RPMI7951 (cell line): Measurements from ENCODE around the gene SH2D3C. TPM values are rescaled to one million over a fixed set of nuclear protein-coding genes. Genes with fewer than 3 reads are reported as not detected.
"Not testable (repeated sequence)": the region's sequence is repeated elsewhere in the genome, so short reads cannot be mapped to it uniquely, and the experiment has no call there.

Experiments used
- DNase-seq: peaks from one replicate; pipeline ENCODE4 v3.0.0-alpha.2; 2012; ENCODE audit warnings: low read depth
- total RNA-seq: library from RNA; depleted of rRNA; stranded (reverse); fragments of >200 nt; shearing (Covaris generic); gene quantifications from 2 replicates; pipeline ENCODE4 v1.2.3, GENCODE V29; 2014

The SH2D3C gene
- total RNA-seq, 1 experiment from 2014 or later, result 0.12 TPM

DNA sequence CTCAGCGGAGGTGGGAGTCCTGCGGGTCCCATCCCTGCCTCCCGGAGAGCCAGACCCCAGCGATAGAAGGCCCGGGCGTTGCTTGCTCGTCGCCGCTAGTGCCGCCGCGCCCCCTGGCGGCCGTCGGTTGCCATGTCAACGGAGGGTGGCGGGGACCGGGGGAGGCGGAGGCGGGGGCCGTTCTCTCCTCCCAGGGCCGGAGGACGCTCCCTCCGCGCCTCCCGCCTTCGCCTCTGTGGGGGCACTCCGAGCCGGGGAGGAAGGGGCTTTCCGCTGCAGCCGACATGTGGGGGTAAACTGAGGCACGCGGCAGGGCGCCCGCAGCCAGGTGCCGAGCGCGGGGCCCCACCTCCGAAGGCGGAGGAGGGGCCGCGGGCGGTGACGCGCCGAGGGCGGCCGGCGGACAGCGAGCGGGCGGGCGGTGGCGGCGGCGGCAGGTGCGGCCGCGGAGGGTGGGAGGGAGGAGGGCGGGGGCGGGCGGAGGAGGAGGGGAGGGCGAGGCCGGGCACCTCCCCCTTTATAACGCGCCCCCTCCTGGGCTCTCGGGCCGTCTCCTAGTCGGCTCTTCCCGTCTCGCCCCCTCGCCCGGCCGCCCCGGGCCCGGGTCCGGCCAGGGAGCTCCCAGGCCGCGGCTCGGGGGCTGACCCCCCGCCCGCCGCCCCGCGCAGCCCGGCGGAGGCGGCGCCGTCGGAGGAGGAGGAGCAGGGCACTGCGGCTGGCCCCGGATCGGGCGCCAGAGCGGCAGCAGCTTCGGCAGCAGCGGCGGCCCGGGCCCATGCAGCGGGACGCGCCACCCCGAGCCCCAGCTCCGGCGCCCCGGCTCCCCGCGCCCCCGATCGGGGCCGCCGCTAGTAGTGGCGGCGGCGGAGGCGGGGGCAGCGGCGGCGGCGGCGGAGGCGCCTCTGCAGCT is 6.8 kb upstream of the SH2D3C start:
- DNase-seq, result peak; percentile 71

DNA sequence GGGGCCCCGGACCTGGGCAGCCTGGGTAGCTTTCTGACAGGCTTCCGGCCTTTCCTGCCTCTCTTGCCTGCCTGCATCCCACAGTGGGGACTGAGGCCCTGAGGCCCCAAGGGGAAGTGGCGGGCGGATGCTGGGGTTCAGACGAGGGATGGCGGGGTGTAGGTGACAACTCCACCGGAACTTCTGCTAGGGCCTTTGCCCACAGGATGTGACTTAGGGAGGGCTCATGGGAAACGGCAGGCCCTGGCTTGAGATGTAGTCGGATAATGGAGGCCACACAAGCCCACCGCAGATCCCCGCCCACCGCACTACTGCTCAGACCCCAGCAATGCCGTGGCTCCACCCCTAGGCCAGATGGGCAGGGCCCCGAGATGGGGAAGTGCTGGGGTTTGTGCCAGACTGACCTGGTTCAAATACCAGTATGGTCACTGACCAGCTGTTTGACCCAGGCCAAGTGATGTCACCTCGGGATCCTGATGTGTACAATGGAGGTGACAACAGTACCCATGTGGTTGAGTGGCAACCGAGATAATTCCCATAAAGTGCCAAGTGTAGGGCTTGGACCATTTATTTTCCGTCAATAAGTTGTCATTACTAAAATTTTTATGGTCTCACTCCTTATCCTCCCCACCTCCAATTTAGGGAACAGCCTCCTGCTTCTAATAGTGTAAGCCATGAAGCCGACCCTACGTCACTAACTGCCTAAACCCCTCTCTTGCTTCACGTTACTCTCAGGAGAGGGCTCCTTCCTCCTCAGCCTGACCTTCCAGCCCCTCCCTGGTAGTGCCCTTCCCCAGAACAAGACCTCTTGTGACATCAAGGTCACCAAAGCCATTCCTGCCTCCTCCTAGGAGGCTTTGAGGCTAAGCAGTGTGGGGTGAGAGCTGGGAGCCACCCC is 4.9 kb upstream of the SH2D3C start:
- DNase-seq, result no peak

- no peak for DNase-seq
Measured at GRCh38 chr9:127781806-127782205, 3.3 kb upstream of the SH2D3C start.

DNA sequence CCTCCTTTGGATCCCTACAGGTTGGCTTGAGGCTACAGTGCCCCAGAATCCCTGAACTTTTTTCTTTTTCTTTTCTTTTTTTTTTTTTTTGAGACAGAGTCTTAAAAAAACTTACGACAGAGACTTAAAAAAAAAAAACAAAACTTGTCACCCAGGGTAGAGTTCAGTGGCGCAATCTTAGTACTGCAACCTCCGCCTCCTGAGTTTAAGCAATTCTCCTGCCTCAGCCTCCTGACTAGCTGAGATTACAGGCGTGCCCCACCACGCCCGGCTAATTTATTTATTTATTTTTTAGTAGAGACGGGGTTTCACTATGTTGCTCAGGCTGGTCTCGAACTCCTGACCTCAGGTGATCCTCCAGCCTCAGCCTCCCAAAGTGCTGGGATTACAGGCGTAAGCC is 2.4 kb upstream of the SH2D3C start:
- DNase-seq, result not testable (repeated sequence)

DNA sequence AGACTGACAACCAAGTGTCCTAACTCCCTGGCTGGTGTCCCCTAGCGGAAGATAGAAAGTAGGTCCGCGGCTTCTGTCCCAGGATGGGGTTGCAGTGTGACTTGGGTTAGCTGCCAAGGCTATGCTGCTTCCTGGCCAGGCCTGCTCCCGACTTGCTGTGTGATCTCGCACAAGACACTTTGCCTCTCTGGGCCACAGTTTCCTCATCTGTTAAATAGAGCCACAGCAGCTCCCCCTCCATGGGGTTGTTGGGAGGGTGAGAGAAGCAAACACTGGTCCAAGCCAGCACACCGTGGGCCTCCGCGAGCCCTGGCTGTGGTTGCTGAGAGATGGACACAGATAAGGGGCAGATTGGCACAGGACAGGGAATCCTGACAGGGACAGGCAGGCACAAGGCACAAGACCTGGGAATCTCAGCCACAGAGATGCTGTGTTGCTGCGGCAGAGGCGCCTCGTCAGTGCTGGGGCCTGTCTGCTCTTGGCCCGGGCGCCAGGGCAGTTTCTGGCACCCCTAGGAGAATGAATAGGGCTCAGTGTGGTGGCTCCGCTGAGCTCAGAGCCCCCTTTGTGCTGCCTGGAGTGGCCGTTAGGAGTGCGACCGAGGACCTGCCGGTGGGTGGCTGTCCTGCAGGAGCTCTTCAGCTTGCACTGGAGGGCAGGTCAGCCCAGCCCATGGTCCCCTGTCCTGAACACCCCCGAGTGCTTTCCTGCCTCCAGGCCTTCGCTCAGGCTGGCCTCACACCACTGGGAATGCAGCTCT is 1.8 kb upstream of the SH2D3C start:
- DNase-seq, result no peak

DNA sequence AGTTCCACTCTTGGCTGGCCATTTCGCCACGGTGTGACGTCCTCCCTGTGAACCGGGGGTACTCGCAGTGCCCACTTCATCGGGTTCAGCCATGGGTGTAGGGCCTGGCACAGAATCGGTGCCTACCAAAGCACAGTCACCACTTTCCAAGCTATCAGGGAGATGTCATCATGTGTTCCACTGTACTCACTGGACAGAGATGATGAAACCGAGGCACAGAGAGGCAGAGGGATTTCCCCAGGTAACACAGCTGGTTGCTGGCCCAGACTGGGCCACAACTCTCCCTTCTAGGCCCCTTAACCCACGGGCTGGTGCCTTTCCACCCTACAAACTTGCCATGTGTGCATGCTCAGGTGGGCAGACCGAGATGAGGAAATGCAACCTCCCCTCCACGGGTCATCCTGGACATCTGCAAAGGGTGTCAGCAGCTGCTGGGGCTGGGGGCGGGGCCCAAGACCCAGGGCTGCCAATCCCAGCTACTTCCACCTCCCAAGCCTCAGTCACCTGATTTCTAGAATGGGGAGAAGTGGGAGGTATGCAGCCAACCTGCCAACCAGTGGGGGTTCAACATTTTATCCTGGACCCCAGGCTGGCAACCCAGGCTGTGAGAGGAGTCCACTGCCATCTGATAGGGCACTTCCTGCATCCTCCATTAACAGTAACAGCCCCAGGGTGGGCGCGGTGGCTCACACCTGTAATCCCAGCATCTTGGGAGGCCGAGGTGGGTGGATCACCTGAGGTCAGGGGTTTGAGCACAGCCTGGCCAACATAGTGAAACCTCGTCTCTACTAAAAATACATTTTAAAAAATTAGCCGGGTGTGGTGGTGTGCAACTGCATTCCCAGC is 893 bp upstream of the SH2D3C start:
- no peak for DNase-seq

DNA sequence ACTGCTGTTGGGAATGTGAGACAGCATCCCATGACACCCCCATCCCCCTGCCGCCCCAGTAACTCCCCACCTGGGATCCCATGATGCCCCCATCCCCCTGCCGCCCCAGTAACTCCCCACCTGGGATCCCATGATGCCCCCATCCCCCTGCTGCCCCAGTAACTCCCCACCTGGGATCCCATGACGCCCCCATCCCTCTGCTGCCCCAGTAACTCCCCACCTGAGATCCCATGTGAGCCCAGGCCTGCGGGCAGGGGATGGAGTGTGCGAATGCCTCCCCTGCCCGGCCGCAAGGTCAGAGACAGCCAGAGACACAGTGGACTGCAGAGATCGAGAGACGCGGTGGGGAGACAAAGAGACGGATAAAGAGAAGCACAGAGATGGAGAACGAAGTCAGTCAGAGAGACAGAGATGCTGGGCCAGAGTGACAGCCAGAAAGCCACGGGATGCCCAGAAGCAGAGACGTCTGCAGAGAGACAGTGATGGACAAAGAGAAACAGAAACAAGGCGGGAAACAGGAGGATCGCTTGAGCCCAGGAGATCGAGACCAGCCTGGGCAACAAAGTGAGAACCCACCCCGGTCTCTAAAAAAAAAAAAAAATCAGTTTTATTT is 992 bp downstream of the SH2D3C start:
- DNase-seq, result no peak

DNA sequence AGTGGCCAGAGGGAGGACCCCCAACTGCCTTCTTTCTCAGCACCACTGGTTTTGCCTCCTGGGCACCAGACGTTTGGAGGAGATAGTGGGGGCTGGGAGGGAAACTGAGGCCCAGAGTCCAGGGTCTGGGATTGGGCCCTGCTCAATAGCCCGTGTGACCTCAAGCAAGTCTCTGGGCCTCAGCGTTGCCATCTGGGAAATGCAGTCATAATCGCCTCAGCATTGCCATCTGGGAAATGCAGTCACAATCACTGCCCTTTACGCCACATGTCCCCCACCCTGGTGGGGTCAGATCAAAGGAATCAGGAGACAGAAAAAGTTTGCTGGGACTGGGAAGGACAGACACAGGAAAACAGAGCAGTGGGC is 1.6 kb downstream of the SH2D3C start:
- no peak for DNase-seq

DNA sequence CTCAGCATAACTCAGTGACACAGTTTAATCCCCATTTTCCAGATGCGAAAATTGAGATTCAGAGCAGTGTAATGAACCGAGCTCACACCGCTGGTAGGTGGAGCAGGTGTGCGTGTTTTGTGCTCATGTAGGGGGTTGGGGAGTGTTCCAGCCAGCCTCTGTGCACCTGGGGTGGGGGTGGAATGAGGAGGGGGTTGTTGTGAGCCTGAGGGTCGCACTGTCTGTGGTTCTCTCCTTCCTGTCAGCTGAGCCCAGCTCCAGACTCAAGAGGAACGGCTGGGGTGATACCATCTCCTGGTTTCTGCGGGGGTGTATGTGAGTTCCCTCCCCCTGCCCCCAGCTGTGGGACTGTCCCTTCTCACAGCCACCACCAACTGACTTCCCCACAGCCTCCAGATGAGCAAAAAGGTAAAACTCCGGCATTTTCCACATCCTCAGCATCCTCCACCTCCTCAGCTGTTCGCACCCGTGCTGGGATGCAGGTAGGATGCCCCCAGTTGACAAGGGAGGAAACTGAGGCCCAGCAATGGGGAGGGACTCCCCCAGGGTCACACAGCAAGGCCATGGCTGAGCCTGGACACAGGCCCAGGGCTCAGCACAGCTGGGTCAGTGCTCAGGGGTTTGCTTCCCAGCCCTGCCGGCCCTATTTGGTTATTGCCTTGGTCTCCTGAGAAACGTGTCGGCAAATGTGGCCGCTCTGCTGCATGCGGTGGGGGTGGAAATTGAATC is 2.1 kb downstream of the SH2D3C start:
- no peak for DNase-seq

GRCh38 chr9:127773981-127774380 is 4.5 kb downstream of the SH2D3C start:
- no peak for DNase-seq

DNA sequence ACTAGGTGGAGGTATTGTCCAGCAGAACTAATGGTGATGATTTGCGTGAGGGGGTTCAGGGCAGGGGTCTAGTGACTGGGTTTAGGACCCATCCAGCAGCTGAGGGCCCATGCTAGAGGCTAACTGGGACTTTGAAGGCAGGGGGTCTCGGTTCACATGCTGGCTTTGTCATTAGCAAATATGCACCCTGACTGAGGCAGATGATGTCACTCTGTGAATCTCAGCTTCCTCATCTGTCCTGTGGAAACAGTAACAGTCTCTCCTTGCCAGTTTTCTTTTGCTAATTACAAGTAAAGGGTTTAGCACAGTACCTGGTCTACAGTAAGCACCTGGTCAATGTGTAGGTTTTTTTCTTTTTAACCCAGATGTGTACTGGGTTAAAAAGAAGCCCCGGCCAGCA is 5.2 kb downstream of the SH2D3C start:
- no peak for DNase-seq

- DNase-seq, result no peak
Measured at GRCh38 chr9:127772603-127773002, 5.9 kb downstream of the SH2D3C start.

DNA sequence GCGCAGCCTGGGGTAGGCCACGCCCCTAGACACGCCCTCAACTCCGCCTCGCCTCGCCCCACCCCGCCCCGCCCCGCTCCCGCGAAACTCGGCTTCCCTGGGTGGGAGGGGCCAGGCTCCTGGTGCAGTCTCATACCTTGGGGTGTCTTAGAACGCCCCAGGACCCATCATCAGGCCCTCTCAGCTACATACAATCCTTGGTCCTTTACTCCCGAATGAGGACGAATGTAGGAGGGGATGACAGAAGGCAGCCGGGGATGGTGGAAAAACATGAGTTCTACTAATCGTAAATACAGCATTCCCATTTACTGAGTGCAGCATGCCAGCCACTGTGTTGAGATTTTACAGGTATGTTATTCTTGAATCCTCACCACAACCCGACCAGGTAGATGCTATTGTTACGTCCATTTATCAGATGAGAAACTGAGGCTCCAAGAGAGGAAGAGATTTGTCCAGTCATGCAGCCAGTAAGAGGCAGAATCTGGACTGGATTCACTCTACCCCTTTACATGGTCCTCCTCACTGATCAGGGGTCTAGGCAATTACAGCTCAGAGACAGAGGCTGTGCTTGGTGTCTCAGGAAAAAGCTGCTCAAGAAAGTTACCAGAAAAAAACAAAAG is 6.8 kb downstream of the SH2D3C start:
- no peak for DNase-seq

GRCh38 chr9:127770905-127771569 is 7.4 kb downstream of the SH2D3C start:
- peak; percentile 93 for DNase-seq

GRCh38 chr9:127770583-127770904 is 7.9 kb downstream of the SH2D3C start:
- DNase-seq, result no peak

GRCh38 chr9:127769929-127770582 is 8.4 kb downstream of the SH2D3C start:
- DNase-seq, result no peak

- no peak for DNase-seq
Measured at GRCh38 chr9:127769101-127769500, 9.4 kb downstream of the SH2D3C start.

DNA sequence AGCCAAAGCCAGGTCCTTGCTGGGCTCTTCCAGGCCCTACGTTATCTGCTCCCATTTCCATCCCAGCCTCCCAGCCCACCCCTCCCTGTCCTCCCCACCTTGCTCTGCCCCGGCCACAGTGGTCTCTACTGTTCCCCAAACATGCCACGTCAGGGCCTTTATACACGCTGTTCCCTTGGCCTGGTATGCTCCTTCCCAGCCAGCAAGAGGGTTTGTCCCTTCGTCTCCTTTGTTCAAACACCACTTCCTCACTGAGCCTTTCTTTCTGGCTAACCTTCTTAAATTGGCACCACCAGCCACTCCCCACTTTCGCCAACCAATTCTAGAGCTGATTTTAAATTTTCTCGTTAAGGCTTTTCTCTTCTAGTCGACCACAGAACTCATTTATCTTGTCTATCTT is 9.8 kb downstream of the SH2D3C start:
- no peak for DNase-seq

DNA sequence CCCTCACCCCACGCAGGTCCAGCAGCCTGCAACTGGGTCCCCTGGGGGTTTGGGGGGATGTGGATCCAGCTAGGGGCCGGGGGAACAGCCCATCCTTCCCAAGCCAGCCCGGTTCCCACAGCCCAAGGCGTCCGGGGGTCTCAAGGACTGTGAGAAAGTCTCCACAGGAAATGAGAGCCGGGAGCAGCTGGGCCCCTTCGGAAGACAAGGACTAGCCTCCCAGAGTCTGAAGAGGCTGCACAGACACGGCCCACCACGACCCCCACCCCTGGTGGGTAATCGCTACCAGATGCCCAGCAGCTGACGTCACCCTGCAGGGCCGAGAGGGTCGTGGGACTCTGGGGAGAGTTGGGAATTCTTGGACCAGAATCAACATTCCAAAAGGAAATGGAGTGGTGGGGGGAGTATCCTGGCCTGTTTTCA is 10.5 kb downstream of the SH2D3C start:
- no peak for DNase-seq
